Tibial nerve (tissue), 4 donors: ENCODE results near the gene CSNK1G1. TPM values are rescaled to one million over a fixed set of nuclear protein-coding genes. Genes with fewer than 3 reads are reported as not detected.

Source experiments
- DNase-seq, 2 donors: peaks; one replicate each; pipeline ENCODE4 v3.0.0-alpha.2; 2019; ENCODE audit warnings: low spot score in 2 of 2
- H3K27ac ChIP-seq, 4 donors: fragments of 200-600 bp; sonication (generic) in 3 of 4; one replicate each; pipeline ENCODE4 v1.5.1; 2017 to 2019; ENCODE audit warnings: mild to moderate bottlenecking in 1 of 4
- H3K27me3 ChIP-seq, 2 donors: fragments of 200-600 bp; sonication (generic) in 1 of 2; one replicate each; pipeline versions ENCODE4 v1.5.1 to v1.6.0; 2017 to 2019
- H3K36me3 ChIP-seq, 3 donors: fragments of 200-600 bp; sonication (generic); one replicate each; pipeline ENCODE4 v1.5.1; 2018 to 2019
- H3K4me1 ChIP-seq, 4 donors: fragments of 200-600 bp; sonication (generic) in 3 of 4; one replicate each; pipeline ENCODE4 v1.5.1; 2017 to 2019
- H3K4me3 ChIP-seq, 4 donors: fragments of 200-600 bp; sonication (generic) in 3 of 4; one replicate each; pipeline ENCODE4 v1.5.1; 2017 to 2019; ENCODE audit warnings: mild to moderate bottlenecking in 1 of 4, moderate library complexity in 1 of 4
- H3K9me3 ChIP-seq, 4 donors: fragments of 200-600 bp; sonication (generic) in 3 of 4; one replicate each; pipeline ENCODE4 v1.5.1; 2017 to 2019
- CTCF ChIP-seq, 5 experiments: fragments of 200-600 bp in 3 of 5; fragments of 450-650 bp in 2 of 5; sonication (generic) in 3 of 5; IDR thresholded peaks; one replicate each; pipeline ENCODE4 v1.5.1; 2016 to 2019; ENCODE audit warnings: antibody characterized with exemption in 5 of 5, mild to moderate bottlenecking in 3 of 5, moderate library complexity in 2 of 5
- EP300 ChIP-seq, 2 donors: sonication (generic); formaldehyde crosslinking; IDR thresholded peaks; one replicate each; pipeline ENCODE4 v1.6.1; 2017; ENCODE audit warnings: antibody characterized with exemption in 2 of 2, mild to moderate bottlenecking in 1 of 2
- POLR2A ChIP-seq, 2 donors: fragments of 450-650 bp; IDR thresholded peaks; one replicate each; pipeline ENCODE4 v1.6.1; 2017; ENCODE audit warnings: antibody characterized with exemption in 2 of 2, mild to moderate bottlenecking in 2 of 2, moderate library complexity in 2 of 2
- WGBS, 2 donors: methylation state at CpG; one replicate each; pipeline ENCODE4 v1.1.5; 2018; 5-methylcytosine and 5-hydroxymethylcytosine counted together
- total RNA-seq, 4 donors: library from RNA; depleted of rRNA; stranded (reverse); fragments of >200 nt; gene quantifications; one replicate each; pipeline ENCODE4 v1.1.0, GENCODE V29; 2016

The CSNK1G1 gene
- total RNA-seq, 4 donors from 2014 or later = 20.5 to 25.8 (median 22.5) TPM

DNA sequence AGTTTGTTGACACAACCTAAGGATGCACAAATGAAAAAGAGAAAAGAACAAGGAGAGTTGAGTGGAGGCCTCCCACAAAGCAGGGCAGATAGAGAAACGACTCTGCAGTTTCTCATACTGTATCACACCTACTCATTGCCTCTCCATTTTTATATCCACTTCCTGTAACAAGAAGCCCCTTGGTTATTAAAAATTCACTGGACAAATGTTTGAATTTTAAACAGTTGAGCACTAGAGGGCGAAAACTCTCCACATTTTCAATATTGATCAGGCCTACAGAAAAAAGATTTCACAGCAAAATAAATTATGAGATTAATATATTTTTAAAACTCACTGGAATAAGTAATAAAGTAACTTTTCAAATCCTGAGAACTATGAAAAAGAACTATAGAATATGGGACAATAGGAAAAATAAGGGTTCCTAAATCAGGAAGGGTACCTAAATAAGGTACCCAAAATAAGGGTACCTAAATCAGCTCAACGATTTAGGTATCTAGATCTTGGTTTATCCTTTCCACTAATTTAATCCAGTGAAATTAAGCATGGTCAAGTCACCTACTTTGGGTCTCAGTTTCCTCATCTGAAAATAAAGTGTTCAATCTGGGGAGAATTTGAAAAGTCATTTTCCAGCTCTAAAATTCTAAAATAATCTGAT is 146.2 kb downstream of the CSNK1G1 start:
- Histone ChIP-seq H3K27me3 (no peaks in the 10 kb centered on the region), H3K27ac (no peak overlapping the region), H3K36me3 (peaks cover 0 to 49% (median 0%) of the 10 kb centered on the region in 3 donors), H3K4me1 (no peaks in the 10 kb centered on the region), H3K4me3 (no peak overlapping the region), H3K9me3 (no peaks in the 10 kb centered on the region)
- peak in 4 of 5 experiments; percentile 20 to 52 (median 34) for TF ChIP-seq CTCF (IDR thresholded peaks at IDR 0.05)
- no peak for TF ChIP-seq POLR2A (IDR thresholded peaks at IDR 0.05)
- WGBS, 2 donors = 40 to 43% methylated on average over 3 of the region's 3 CpGs
- DNase-seq = no peak

DNA sequence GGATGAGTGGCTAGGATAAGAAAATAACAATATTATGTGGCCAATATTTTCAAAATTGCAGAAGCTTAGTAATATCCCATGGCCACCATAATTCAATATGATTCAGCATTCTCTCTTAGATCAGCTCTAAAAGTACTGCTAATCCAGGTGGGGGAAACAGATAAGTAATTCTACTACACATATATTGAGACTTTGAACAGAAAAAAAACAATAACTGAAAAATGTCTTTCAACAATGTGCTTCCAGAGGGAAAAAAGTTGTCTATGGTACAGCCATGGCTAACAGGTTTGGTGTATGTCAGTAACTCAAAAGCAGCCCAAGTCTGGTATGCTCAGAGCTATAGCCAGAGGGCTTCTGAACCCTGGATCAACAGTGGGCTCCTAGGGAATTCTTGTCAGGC is 150.8 kb downstream of the CSNK1G1 start:
- Histone ChIP-seq H3K27me3 (no peaks in the 10 kb centered on the region), H3K9me3 (no peaks in the 10 kb centered on the region), H3K4me1 (no peaks in the 10 kb centered on the region), H3K27ac (no peak overlapping the region), H3K4me3 (no peak overlapping the region), H3K36me3 (peaks cover 0 to 58% (median 14%) of the 10 kb centered on the region in 3 donors)
- no peak for TF ChIP-seq EP300 (IDR thresholded peaks at IDR 0.05)
- TF ChIP-seq CTCF (IDR thresholded peaks at IDR 0.05) = no peak
- no peak for TF ChIP-seq POLR2A (IDR thresholded peaks at IDR 0.05)
- no peak for DNase-seq

GRCh38 chr15:64197425-64197824 is 158.5 kb downstream of the CSNK1G1 start:
- TF ChIP-seq POLR2A (IDR thresholded peaks at IDR 0.05) = no peak
- TF ChIP-seq CTCF (IDR thresholded peaks at IDR 0.05) = no peak
- TF ChIP-seq EP300 (IDR thresholded peaks at IDR 0.05) = peak in 1 of 2 donors; percentile 18
- H3K9me3 ChIP-seq = no peaks in the 10 kb centered on the region
- WGBS, 2 donors = 52 to 67% methylated on average over 1 of the region's 1 CpG
- no peaks in the 10 kb centered on the region for H3K27me3 ChIP-seq
- peaks cover 0 to 47% (median 5%) of the 10 kb centered on the region in 3 donors for H3K36me3 ChIP-seq
- peak in 1 of 2 donors; percentile 5 for DNase-seq
- no peak overlapping the region for H3K27ac ChIP-seq
- H3K4me3 ChIP-seq = no peak overlapping the region
- peaks cover 0 to 13% (median 0%) of the 10 kb centered on the region in 4 donors for H3K4me1 ChIP-seq

GRCh38 chr15:64193971-64194370 is 162.0 kb downstream of the CSNK1G1 start:
- TF ChIP-seq EP300 (IDR thresholded peaks at IDR 0.05) (no peak), CTCF (IDR thresholded peaks at IDR 0.05) (no peak), POLR2A (IDR thresholded peaks at IDR 0.05) (no peak)
- no peak overlapping the region for H3K4me3 ChIP-seq
- H3K27ac ChIP-seq = no peak overlapping the region
- 85 to 90% methylated on average over 6 of the region's 6 CpGs for WGBS, 2 donors
- no peaks in the 10 kb centered on the region for H3K9me3 ChIP-seq
- no peaks in the 10 kb centered on the region for H3K27me3 ChIP-seq
- H3K4me1 ChIP-seq = peaks cover 0 to 13% (median 0%) of the 10 kb centered on the region in 4 donors
- peaks cover 0 to 25% (median 0%) of the 10 kb centered on the region in 3 donors for H3K36me3 ChIP-seq
- DNase-seq = no peak

GRCh38 chr15:64191971-64192830 is 163.8 kb downstream of the CSNK1G1 start:
- Histone ChIP-seq H3K9me3 (no peaks in the 10 kb centered on the region), H3K4me1 (peaks cover 0 to 5% (median 0%) of the 10 kb centered on the region in 4 donors), H3K27me3 (no peaks in the 10 kb centered on the region), H3K4me3 (no peak overlapping the region), H3K36me3 (peaks cover 0 to 37% (median 0%) of the 10 kb centered on the region in 3 donors), H3K27ac (no peak overlapping the region)
- no peak for DNase-seq
- WGBS, 2 donors = 93 to 95% methylated on average over 5 of the region's 5 CpGs
- no peak for TF ChIP-seq EP300 (IDR thresholded peaks at IDR 0.05)
- TF ChIP-seq CTCF (IDR thresholded peaks at IDR 0.05) = no peak
- no peak for TF ChIP-seq POLR2A (IDR thresholded peaks at IDR 0.05)
